Gastrocnemius medialis (tissue), 4 donors: ENCODE measurements around the gene PLA2G2D.

Experiments
- POLR2A ChIP-seq, 2 donors: fragments of 450-650 bp; IDR thresholded peaks; one replicate each; pipeline ENCODE4 v1.6.1; 2017; ENCODE audit warnings: antibody characterized with exemption in 2 of 2, mild to moderate bottlenecking in 2 of 2, moderate library complexity in 2 of 2
- TF ChIP-seq, protein P1 (sequence below), 5 experiments: fragments of 450-650 bp in 3 of 5; fragments of 200-600 bp in 2 of 5; sonication (generic) in 2 of 5; IDR thresholded peaks in 4 of 5; conservative IDR thresholded peaks in 1 of 5; 1 replicate in 4 of 5; 2 replicates in 1 of 5; pipeline ENCODE4 v1.5.1; 2016 to 2019; ENCODE audit warnings: antibody characterized with exemption in 5 of 5, mild to moderate bottlenecking in 3 of 5, moderate library complexity in 3 of 5

DNA sequence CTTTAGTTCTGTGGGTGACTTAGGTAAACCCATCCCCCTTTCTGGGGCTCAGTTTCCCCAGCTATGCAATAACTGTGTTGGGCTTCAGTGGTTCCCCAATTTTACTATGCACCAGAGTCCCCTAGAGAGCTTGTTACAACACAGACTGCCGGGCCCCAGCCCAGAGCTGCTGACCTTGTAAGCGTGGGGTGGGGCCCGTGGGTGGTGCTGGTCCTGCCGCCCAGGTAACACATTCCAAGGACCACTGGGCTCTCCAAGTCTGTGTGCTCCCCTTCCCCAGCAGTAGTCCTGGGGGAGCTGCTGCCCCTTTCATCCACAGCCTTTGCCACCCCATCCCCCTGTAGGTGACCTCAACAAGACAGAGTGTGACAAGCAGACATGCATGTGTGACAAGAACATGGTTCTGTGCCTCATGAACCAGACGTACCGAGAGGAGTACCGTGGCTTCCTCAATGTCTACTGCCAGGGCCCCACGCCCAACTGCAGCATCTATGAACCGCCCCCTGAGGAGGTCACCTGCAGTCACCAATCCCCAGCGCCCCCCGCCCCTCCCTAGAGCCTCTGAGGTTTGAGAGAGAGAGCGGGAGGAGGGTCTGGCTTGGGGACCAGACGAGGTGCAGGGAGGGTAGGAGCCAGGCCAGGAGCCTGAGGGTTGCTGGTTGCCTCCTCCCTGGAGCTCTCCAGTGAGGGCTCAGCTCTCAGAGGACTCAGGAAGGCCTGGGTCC is 28.7 kb upstream of the PLA2G2D start:
- TF ChIP-seq, protein P1, sequence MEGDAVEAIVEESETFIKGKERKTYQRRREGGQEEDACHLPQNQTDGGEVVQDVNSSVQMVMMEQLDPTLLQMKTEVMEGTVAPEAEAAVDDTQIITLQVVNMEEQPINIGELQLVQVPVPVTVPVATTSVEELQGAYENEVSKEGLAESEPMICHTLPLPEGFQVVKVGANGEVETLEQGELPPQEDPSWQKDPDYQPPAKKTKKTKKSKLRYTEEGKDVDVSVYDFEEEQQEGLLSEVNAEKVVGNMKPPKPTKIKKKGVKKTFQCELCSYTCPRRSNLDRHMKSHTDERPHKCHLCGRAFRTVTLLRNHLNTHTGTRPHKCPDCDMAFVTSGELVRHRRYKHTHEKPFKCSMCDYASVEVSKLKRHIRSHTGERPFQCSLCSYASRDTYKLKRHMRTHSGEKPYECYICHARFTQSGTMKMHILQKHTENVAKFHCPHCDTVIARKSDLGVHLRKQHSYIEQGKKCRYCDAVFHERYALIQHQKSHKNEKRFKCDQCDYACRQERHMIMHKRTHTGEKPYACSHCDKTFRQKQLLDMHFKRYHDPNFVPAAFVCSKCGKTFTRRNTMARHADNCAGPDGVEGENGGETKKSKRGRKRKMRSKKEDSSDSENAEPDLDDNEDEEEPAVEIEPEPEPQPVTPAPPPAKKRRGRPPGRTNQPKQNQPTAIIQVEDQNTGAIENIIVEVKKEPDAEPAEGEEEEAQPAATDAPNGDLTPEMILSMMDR (IDR thresholded peaks at IDR 0.05 in 4 of 5, conservative IDR thresholded peaks at IDR 0.05 in 1 of 5), result no peak
- TF ChIP-seq POLR2A (IDR thresholded peaks at IDR 0.05), result no peak
